Hepatocyte (in vitro differentiated cells): ENCODE data around the gene ISCU. TPM values are rescaled to one million over a fixed set of nuclear protein-coding genes. Genes with fewer than 3 reads are reported as not detected.

ENCODE experiments used
- DNase-seq: peaks from one replicate; pipeline ENCODE4 v3.0.0-alpha.2; 2016; ENCODE audit warnings: low spot score
- H2AFZ ChIP-seq: fragments of 200-600 bp; sonication (generic); 2 replicates; pipeline ENCODE4 v1.6.0; 2016; ENCODE audit warnings: antibody characterized with exemption, mild to moderate bottlenecking
- H3K27ac ChIP-seq: fragments of 200-600 bp; sonication (generic); 2 replicates; pipeline ENCODE4 v1.5.1; 2016; ENCODE audit warnings: mild to moderate bottlenecking
- H3K27me3 ChIP-seq: fragments of 200-600 bp; sonication (generic); 2 replicates; pipeline ENCODE4 v1.6.1; 2016
- H3K36me3 ChIP-seq: fragments of 200-600 bp; sonication (generic); replicated peaks from 2 replicates; pipeline ENCODE4 v1.5.1; 2016; ENCODE audit warnings: low read depth; ENCODE audit not compliant: insufficient read depth
- H3K4me1 ChIP-seq: fragments of 200-600 bp; sonication (generic); 2 replicates; pipeline ENCODE4 v1.5.1; 2016; ENCODE audit warnings: mild to moderate bottlenecking, moderate library complexity; ENCODE audit not compliant: insufficient read depth
- H3K4me2 ChIP-seq: fragments of 200-600 bp; sonication (generic); 2 replicates; pipeline ENCODE4 v1.6.0; 2016
- H3K4me3 ChIP-seq: fragments of 200-600 bp; sonication (generic); 2 replicates; pipeline ENCODE4 v1.5.1; 2016; ENCODE audit warnings: mild to moderate bottlenecking
- H3K79me2 ChIP-seq: fragments of 200-600 bp; sonication (generic); 2 replicates; pipeline ENCODE4 v1.6.0; 2017; ENCODE audit warnings: mild to moderate bottlenecking
- H3K9me2 ChIP-seq: fragments of 200-600 bp; sonication (generic); replicated peaks from 2 replicates; pipeline ENCODE4 v1.6.0; 2017; ENCODE audit warnings: mild to moderate bottlenecking; ENCODE audit not compliant: insufficient read depth
- H3K9me3 ChIP-seq: fragments of 200-600 bp; sonication (generic); 2 replicates; pipeline ENCODE4 v1.5.1; 2016; ENCODE audit warnings: low read depth, mild to moderate bottlenecking
- H4K20me1 ChIP-seq: fragments of 200-600 bp; sonication (generic); 2 replicates; pipeline ENCODE4 v1.6.0; 2016; ENCODE audit warnings: mild to moderate bottlenecking; ENCODE audit not compliant: insufficient read depth, poor library complexity, severe bottlenecking
- CTCF ChIP-seq: fragments of 200-600 bp; sonication (generic); IDR thresholded peaks from 2 replicates; pipeline ENCODE4 v1.5.1; 2016; ENCODE audit warnings: antibody characterized with exemption, mild to moderate bottlenecking; ENCODE audit not compliant: poor library complexity
- EZH2 ChIP-seq: fragments of 200-600 bp; sonication (generic); IDR thresholded peaks from 2 replicates; pipeline ENCODE4 v1.6.1; 2016; ENCODE audit warnings: antibody characterized with exemption, mild to moderate bottlenecking, borderline replicate concordance
- EZH2phosphoT487 ChIP-seq: fragments of 200-600 bp; sonication (generic); IDR thresholded peaks from one replicate; pipeline ENCODE4 v1.6.1; 2018; ENCODE audit warnings: antibody characterized with exemption, mild to moderate bottlenecking, low read depth, moderate library complexity; ENCODE audit not compliant: unreplicated experiment, severe bottlenecking
- WGBS: methylation state at CpG from one replicate; pipeline ENCODE4 v1.1.6; 2016; ENCODE audit warnings: low lambda C conversion rate; ENCODE audit errors: missing lambda C conversion rate; 5-methylcytosine and 5-hydroxymethylcytosine counted together
- polyA plus RNA-seq: library from polyadenylated mRNA; unstranded; fragments of >200 nt; fragmentation: Nextera tagmentation; extraction: Ambion mirVana; gene quantifications from 2 replicates; pipeline ENCODE4 v1.2.1, GENCODE V29; 2016
- total RNA-seq: library from RNA; depleted of rRNA; stranded (reverse); fragments of >200 nt; gene quantifications from 2 replicates; pipeline ENCODE4 v1.2.3, GENCODE V29; 2014

ISCU gene
- total and polyA plus RNA-seq, 2 experiments from 2014 or later = 116 to 149 TPM

- 95% methylated on average over 7 of the region's 7 CpGs for WGBS
- Histone ChIP-seq H4K20me1 (no peaks in the 10 kb centered on the region), H3K36me3 (no peaks in the 10 kb centered on the region), H3K9me2 (no peaks in the 10 kb centered on the region), H3K4me3 (no peak overlapping the region), H3K27ac (no peak overlapping the region), H3K79me2 (peaks cover 39% of the 10 kb centered on the region), H3K9me3 (no peaks in the 10 kb centered on the region), H2AFZ (no peak overlapping the region), H3K4me1 (peaks cover 8% of the 10 kb centered on the region), H3K4me2 (peak overlapping the region; percentile 82), H3K27me3 (no peaks in the 10 kb centered on the region)
- DNase-seq = no peak
- TF ChIP-seq EZH2 = no peak
- TF ChIP-seq CTCF = no peak
- no peak for TF ChIP-seq EZH2phosphoT487
These were observed 32.7 kb downstream of the ISCU start for GRCh38 chr12:108594960-108595710.

- Histone ChIP-seq H3K36me3 (no peaks in the 10 kb centered on the region), H3K4me1 (peaks cover 8% of the 10 kb centered on the region), H3K4me2 (peak overlapping the region; percentile 82), H3K4me3 (peak overlapping the region; percentile 16), H2AFZ (no peak overlapping the region), H3K27ac (peak overlapping the region; percentile 90), H4K20me1 (no peaks in the 10 kb centered on the region), H3K27me3 (no peaks in the 10 kb centered on the region), H3K9me2 (no peaks in the 10 kb centered on the region), H3K79me2 (peaks cover 39% of the 10 kb centered on the region), H3K9me3 (no peaks in the 10 kb centered on the region)
- 73% methylated on average over 17 of the region's 17 CpGs for WGBS
- TF ChIP-seq EZH2 = no peak
- no peak for TF ChIP-seq EZH2phosphoT487
- TF ChIP-seq CTCF = no peak
- no peak for DNase-seq
These were observed 33.6 kb downstream of the ISCU start for GRCh38 chr12:108595711-108596647.

- H3K27me3 ChIP-seq = no peaks in the 10 kb centered on the region
- H4K20me1 ChIP-seq = no peaks in the 10 kb centered on the region
- H3K9me2 ChIP-seq = no peaks in the 10 kb centered on the region
- H3K4me3 ChIP-seq = peak overlapping the region; percentile 25
- no peak for DNase-seq
- peak overlapping the region; percentile 82 for H3K4me2 ChIP-seq
- TF ChIP-seq CTCF (no peak), EZH2phosphoT487 (no peak), EZH2 (no peak)
- H3K36me3 ChIP-seq = no peaks in the 10 kb centered on the region
- peak overlapping the region; percentile 90 for H3K27ac ChIP-seq
- peaks cover 39% of the 10 kb centered on the region for H3K79me2 ChIP-seq
- H2AFZ ChIP-seq = no peak overlapping the region
- WGBS = 60% methylated on average over 7 of the region's 10 CpGs
- peaks cover 8% of the 10 kb centered on the region for H3K4me1 ChIP-seq
- no peaks in the 10 kb centered on the region for H3K9me3 ChIP-seq
These were observed 34.6 kb downstream of the ISCU start for GRCh38 chr12:108596854-108597558.
